Vagina (tissue), 2 donors: ENCODE measurements around the gene LGR6.

ENCODE experiments used
- POLR2AphosphoS5 ChIP-seq, 2 donors: sonication (generic); formaldehyde crosslinking; IDR thresholded peaks; one replicate each; pipeline ENCODE4 v1.9.0; 2017; ENCODE audit warnings: antibody characterized with exemption in 2 of 2, mild to moderate bottlenecking in 2 of 2, low read depth in 1 of 2; ENCODE audit not compliant: insufficient read depth in 1 of 2
- TF ChIP-seq, protein P1 (sequence below), 3 experiments: fragments of 450-650 bp in 2 of 3; fragments of 200-600 bp in 1 of 3; sonication (generic) in 1 of 3; IDR thresholded peaks; one replicate each; pipeline ENCODE4 v1.5.1; 2017 to 2019; ENCODE audit warnings: antibody characterized with exemption in 3 of 3, mild to moderate bottlenecking in 2 of 3, moderate library complexity in 2 of 3

- TF ChIP-seq, protein P1, sequence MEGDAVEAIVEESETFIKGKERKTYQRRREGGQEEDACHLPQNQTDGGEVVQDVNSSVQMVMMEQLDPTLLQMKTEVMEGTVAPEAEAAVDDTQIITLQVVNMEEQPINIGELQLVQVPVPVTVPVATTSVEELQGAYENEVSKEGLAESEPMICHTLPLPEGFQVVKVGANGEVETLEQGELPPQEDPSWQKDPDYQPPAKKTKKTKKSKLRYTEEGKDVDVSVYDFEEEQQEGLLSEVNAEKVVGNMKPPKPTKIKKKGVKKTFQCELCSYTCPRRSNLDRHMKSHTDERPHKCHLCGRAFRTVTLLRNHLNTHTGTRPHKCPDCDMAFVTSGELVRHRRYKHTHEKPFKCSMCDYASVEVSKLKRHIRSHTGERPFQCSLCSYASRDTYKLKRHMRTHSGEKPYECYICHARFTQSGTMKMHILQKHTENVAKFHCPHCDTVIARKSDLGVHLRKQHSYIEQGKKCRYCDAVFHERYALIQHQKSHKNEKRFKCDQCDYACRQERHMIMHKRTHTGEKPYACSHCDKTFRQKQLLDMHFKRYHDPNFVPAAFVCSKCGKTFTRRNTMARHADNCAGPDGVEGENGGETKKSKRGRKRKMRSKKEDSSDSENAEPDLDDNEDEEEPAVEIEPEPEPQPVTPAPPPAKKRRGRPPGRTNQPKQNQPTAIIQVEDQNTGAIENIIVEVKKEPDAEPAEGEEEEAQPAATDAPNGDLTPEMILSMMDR (IDR thresholded peaks at IDR 0.05), result no peak
- no peak for TF ChIP-seq POLR2AphosphoS5 (IDR thresholded peaks at IDR 0.05; ENCODE audit: insufficient read depth in 1 of 2, low read depth in 1 of 2)
These were observed 56.2 kb downstream of the LGR6 start for GRCh38 chr1:202249846-202250245.
